Testis (tissue), 5 donors: ENCODE measurements around the gene ZNF22. TPM values are rescaled to one million over a fixed set of nuclear protein-coding genes. Genes with fewer than 3 reads are reported as not detected.

Experiments
- DNase-seq: peaks from one replicate; pipeline ENCODE4 v3.0.0-alpha.2; 2019
- H3K27ac ChIP-seq, 2 donors: fragments of 200-600 bp; sonication (generic); one replicate each; pipeline ENCODE4 v1.5.1; 2019
- H3K27me3 ChIP-seq: fragments of 200-600 bp; sonication (generic); one replicate; pipeline ENCODE4 v1.5.1; 2019
- H3K36me3 ChIP-seq: fragments of 200-600 bp; sonication (generic); one replicate; pipeline ENCODE4 v1.5.1; 2017; ENCODE audit warnings: low read depth; ENCODE audit errors: missing control alignments
- H3K4me1 ChIP-seq: fragments of 200-600 bp; sonication (generic); one replicate; pipeline ENCODE4 v1.5.1; 2019
- H3K4me3 ChIP-seq, 2 donors: fragments of 200-600 bp; sonication (generic); one replicate each; pipeline ENCODE4 v1.5.1; 2017 to 2019
- H3K9me3 ChIP-seq: fragments of 200-600 bp; sonication (generic); one replicate; pipeline ENCODE4 v1.5.1; 2017
- CTCF ChIP-seq, 3 experiments: fragments of 450-650 bp in 2 of 3; fragments of 200-600 bp in 1 of 3; sonication (generic) in 1 of 3; IDR thresholded peaks; one replicate each; pipeline ENCODE4 v1.5.1; 2016 to 2019; ENCODE audit warnings: antibody characterized with exemption in 3 of 3, mild to moderate bottlenecking in 2 of 3, moderate library complexity in 1 of 3
- POLR2A ChIP-seq: fragments of 450-650 bp; IDR thresholded peaks from one replicate; pipeline ENCODE4 v1.6.1; 2017; ENCODE audit warnings: antibody characterized with exemption, mild to moderate bottlenecking, moderate library complexity
- WGBS, 2 donors: methylation state at CpG; one replicate each; pipeline ENCODE4 v1.1.5; 2018; 5-methylcytosine and 5-hydroxymethylcytosine counted together
- intact Hi-C: fragments of 100-400 bp; cut with DNase I; formaldehyde crosslinking; loops from one replicate; pipeline ENCODE4 v1.15.1; 2023; ENCODE audit warnings: low total_unique reads
- long read RNA-seq, 2 donors: transcript quantifications; one replicate each; lab custom pipeline, GENCODE V29; 2026
- polyA plus RNA-seq: library from polyadenylated mRNA; stranded (reverse); fragments of 350-450 nt; fragmentation: Illumina TruSeq; extraction: RNeasy Lipid Tissue Mini Kit (QIAGEN cat#74804); gene quantifications from one replicate; pipeline ENCODE4 v1.2.3, GENCODE V29; 2014; ENCODE audit warnings: low read depth, low replicate concordance; ENCODE audit not compliant: insufficient read depth
- total RNA-seq, 2 donors: library from RNA; depleted of rRNA; stranded (reverse); fragments of >200 nt; gene quantifications; one replicate each; pipeline ENCODE4 v1.2.3, GENCODE V29; 2016

The ZNF22 gene
- total RNA-seq (10 to 100 TPM; 12.6 TPM), polyA plus RNA-seq (12.6 TPM)
- long read RNA-seq, donor 1, transcript ZNF22-201 (2 exons, 2,551 nt) = major isoform, 31 of 31 reads
- long read RNA-seq, donor 1, partial matches to known transcripts = 0 of 31 reads
- long read RNA-seq, donor 1, other reads (novel, unspliced or antisense) = 0 of 31 reads
- long read RNA-seq, donor 2, transcript ZNF22-201 (2 exons, 2,551 nt) = major isoform, 28 of 28 reads
- long read RNA-seq, donor 2, partial matches to known transcripts = 0 of 28 reads
- long read RNA-seq, donor 2, other reads (novel, unspliced or antisense) = 0 of 28 reads

DNA sequence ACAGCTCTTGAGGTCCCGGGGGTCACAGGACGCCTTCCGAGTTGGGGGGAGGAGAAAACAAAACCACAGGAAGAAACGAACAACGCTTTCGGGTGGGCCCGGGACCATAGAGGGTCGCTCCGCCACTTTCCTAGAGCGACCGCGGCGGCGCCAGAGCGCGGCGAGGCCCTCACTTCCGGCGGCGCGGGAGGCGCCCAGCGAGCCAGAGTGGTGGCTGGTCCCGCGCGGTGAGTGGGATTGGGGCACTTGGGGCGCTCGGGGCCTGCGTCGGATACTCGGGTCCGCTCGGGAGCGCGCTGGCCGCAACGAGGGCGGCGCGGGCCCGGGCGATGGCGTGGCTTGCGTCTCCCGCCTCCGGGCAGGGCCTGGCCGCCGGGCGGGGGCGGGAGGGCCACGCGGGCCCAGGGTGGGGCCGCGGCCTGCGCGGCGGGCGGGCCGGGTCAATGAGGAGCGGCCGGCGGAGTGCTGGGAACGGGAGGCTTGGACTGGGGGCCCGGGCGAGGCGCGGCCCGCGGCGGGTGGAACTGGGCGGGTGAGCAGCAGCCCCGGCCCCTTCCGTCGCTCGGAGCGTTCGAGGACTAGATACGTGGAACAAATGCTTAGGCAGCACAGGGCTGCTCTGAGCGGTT is at the start of gene ZNF22:
Gene ZNF22, plus strand, starts transcription at position 172 of the 629 bp plus-strand sequence. CDS start 2,446 bp downstream, outside the sequence.
- WGBS, 2 donors = 1% methylated on average over 51 to 65 of the region's 79 CpGs
- intact Hi-C loops = no loop called here
- Histone ChIP-seq H3K27me3 (no peaks in the 10 kb centered on the region), H3K4me1 (peaks cover 35% of the 10 kb centered on the region), H3K4me3 (peak within 1 kb of the TSS; percentile 62 to 64), H3K36me3 (no peaks in the 10 kb centered on the region), H3K27ac (peak within 1 kb of the TSS; percentile 82 to 93), H3K9me3 (no peaks in the 10 kb centered on the region)
- TF ChIP-seq CTCF (IDR thresholded peaks at IDR 0.05) (no peak), POLR2A (peak; percentile 29)
- peak; percentile 75 for DNase-seq

DNA sequence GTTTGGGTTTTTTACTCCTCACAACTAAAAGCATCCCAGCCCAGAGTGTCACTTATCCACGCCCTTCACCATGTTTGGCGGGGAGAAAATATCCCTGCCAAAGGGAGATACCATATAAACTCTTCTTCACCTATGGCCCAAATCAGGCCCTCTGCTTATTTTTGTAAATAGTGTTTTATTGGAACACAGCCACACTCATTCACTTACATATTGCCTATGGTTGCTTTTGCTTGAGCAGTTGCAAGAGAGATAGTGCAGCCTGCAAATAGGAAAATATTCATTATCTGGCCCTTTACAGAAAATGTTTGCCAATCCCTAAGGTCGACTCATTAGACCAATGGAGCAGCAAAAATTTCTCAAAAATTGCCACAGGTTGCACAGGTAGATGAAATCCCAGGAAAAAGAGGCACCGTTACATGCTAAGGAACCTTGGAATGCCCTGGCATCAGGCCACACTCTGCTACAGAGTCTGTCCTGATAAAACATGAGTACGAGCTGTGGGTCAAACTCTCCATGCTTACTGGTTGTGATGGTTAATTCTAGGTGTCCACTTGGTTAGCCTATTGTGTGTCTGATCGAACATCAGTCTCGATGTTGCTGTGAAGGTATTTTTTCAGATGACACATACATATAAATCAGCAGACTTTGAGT is 49.0 kb upstream of the ZNF22 start:
- Histone ChIP-seq H3K36me3 (no peaks in the 10 kb centered on the region), H3K27ac (no peak overlapping the region), H3K9me3 (no peaks in the 10 kb centered on the region), H3K4me3 (no peak overlapping the region), H3K27me3 (no peaks in the 10 kb centered on the region), H3K4me1 (peaks cover 17% of the 10 kb centered on the region)
- DNase-seq = no peak
- 86 to 88% methylated on average over 7 of the region's 7 CpGs for WGBS, 2 donors
- intact Hi-C loops = no loop called here
- TF ChIP-seq POLR2A (no peak), CTCF (IDR thresholded peaks at IDR 0.05) (no peak)

GRCh38 chr10:44952779-44953231 is 47.9 kb upstream of the ZNF22 start:
- no peak overlapping the region for H3K27ac ChIP-seq
- no peak for TF ChIP-seq POLR2A
- TF ChIP-seq CTCF (IDR thresholded peaks at IDR 0.05) = no peak
- 51 to 56% methylated on average over 2 of the region's 2 CpGs for WGBS, 2 donors
- intact Hi-C loops = no loop called here
- no peaks in the 10 kb centered on the region for H3K9me3 ChIP-seq
- no peak overlapping the region for H3K4me3 ChIP-seq
- H3K36me3 ChIP-seq = no peaks in the 10 kb centered on the region
- H3K4me1 ChIP-seq = peaks cover 18% of the 10 kb centered on the region
- no peak for DNase-seq
- H3K27me3 ChIP-seq = no peaks in the 10 kb centered on the region

DNA sequence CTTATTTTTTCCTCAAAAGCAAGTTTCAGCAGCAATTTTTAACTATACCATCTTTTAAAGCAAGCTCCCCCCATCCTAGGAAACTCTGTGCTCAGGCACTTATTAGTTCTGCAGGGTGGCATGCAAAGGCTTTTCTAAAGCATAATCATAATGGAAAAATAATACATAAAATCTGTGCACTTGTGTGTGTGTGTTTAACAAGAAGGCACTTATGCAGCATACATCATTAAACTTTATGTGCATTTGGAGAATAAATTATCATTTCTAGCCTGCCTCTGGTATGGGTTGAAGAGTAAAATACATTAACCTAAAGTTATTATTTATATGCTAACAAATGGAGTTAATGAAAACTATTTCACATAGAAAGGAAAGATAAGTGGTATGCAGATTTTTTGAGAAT is 46.7 kb upstream of the ZNF22 start:
- H3K27ac ChIP-seq = no peak overlapping the region

More for the DNA sequence above, 46.7 kb upstream of the ZNF22 start:
- intact Hi-C loops = no loop called here
- TF ChIP-seq POLR2A (no peak), CTCF (IDR thresholded peaks at IDR 0.05) (no peak)
- Histone ChIP-seq H3K4me1 (peaks cover 18% of the 10 kb centered on the region), H3K36me3 (no peaks in the 10 kb centered on the region), H3K4me3 (no peak overlapping the region), H3K9me3 (no peaks in the 10 kb centered on the region), H3K27me3 (no peaks in the 10 kb centered on the region)
- no peak for DNase-seq
